Measurements from ENCODE around the gene C1orf35. TPM values are rescaled to one million over a fixed set of nuclear protein-coding genes. Genes with fewer than 3 reads are reported as not detected.

Gene C1orf35
- total RNA-seq, 1 experiment from 2014 or later: 31.0 TPM

DNA sequence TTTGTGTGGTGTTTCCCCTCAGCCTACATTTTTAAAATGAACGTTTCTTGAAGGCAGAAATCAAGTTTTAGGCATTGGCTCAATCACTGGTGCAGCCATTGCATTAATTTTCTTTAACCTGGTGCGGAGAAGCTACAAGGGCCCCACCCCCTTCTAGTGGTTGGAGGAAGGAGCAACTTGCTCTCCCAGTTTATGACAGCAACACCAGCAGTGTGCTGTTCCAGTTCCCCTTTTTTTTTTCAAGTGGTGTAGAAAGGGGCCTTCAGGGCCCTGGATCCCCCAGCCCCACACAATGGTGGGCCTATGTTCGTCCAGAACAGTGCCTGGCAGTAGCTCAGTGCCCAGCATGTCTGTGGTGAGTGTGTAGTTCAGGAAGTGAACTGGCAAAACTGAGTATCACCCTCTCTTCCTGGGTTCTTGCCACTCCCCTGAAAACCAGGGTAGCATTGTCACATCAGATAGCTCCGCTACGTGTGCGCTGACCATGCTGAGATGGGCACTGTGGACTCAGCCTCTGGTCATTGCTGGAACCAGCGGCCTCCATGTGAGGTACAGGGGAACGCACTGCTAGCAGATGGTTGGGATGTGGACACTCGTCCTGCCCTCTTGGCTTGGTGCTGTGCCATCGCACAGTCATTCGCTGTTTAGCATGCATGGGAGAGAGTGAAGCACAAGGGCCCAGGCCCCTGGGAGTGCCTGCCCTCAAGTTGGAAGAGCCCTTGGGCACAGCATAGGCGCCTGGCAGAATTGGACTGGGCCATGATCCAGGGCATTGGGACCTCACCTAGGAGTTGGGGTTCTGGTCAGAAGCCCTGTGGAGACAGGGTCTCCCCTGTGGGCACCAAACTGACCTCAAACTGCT is 13.4 kb downstream of the C1orf35 start:
- H2BK120ac ChIP-seq (ENCODE audit: low read depth, low read length, poor library complexity, severe bottlenecking): no peak overlapping the region
- H3K56ac ChIP-seq (ENCODE audit: insufficient read length, low read depth, low read length): no peak overlapping the region
- peaks cover 5% of the 10 kb centered on the region for H4K20me1 ChIP-seq (ENCODE audit: control insufficient read depth, insufficient read depth, insufficient read length)
- H3K79me2 ChIP-seq (ENCODE audit: insufficient read depth, low read length): peaks cover 95% of the 10 kb centered on the region
- H3K4me3 Mint-ChIP-seq: no peak overlapping the region
- peaks cover 22% of the 10 kb centered on the region for H3K79me1 ChIP-seq (ENCODE audit: insufficient read depth, low read depth, low read length, poor library complexity, severe bottlenecking)
- H3K14ac ChIP-seq (ENCODE audit: insufficient read depth, low read length): no peak overlapping the region
- H3K23me2 ChIP-seq (ENCODE audit: insufficient read length, low read depth, low read length, poor library complexity, severe bottlenecking): no peaks in the 10 kb centered on the region
- H3K27ac ChIP-seq (ENCODE audit: insufficient read length, low read depth, low read length): no peak overlapping the region
- H3K4me2 ChIP-seq (ENCODE audit: insufficient read depth, insufficient read length, low read length): no peak overlapping the region
- H3K9me3 ChIP-seq (ENCODE audit: control insufficient read depth, low read depth, low read length): no peaks in the 10 kb centered on the region
- no peak overlapping the region for H4K91ac ChIP-seq (ENCODE audit: insufficient read length, low read depth, low read length)
- no peak overlapping the region for H2BK12ac ChIP-seq (ENCODE audit: insufficient read length, low read depth, low read length)
- no peaks in the 10 kb centered on the region for H3K4me1 ChIP-seq (ENCODE audit: insufficient read depth, low read length)
- no peak for TF ChIP-seq CTCF (conservative IDR thresholded peaks at IDR 0.05)
- peak overlapping the region; percentile 20 for H3K9ac ChIP-seq (ENCODE audit: extremely low read depth, insufficient read length, low read length)
- H2BK5ac ChIP-seq (ENCODE audit: insufficient read length, low read length): no peak overlapping the region
- no peak overlapping the region for H3T11ph ChIP-seq (ENCODE audit: low read length)
- peaks cover 28 to 35% of the 10 kb centered on the region in 2 experiments for H3K4me1 Mint-ChIP-seq
- no CpG with 5 or more reads among the region's 12 CpGs for WGBS (ENCODE audit: extremely low coverage, insufficient read length, low lambda C conversion rate)
- no peaks in the 10 kb centered on the region for H3K27me3 Mint-ChIP-seq (ENCODE audit: low read depth)
- H3K4ac ChIP-seq (ENCODE audit: low read depth, low read length): no peak overlapping the region
- no peak overlapping the region for H3K23ac ChIP-seq (ENCODE audit: insufficient read length, low read depth, low read length)
- H3K36me3 Mint-ChIP-seq (ENCODE audit: insufficient read depth in 1 of 3, low read depth in 3 of 3): peaks cover 27 to 35% (median 30%) of the 10 kb centered on the region in 3 experiments
- peaks cover 7% of the 10 kb centered on the region in 2 experiments for H3K9me3 Mint-ChIP-seq
- no peak overlapping the region for H2AK5ac ChIP-seq (ENCODE audit: insufficient read length, low read length)
- H3K27me3 ChIP-seq (ENCODE audit: insufficient read depth, low read length): no peaks in the 10 kb centered on the region
- no peak overlapping the region for H3K18ac ChIP-seq (ENCODE audit: insufficient read length, low read depth, low read length)
- H4K5ac ChIP-seq (ENCODE audit: insufficient read length, low read depth, low read length): no peak overlapping the region
- peak overlapping the region in 1 of 3 experiments; percentile 73; a peak in 2 of 7 replicates for H3K27ac Mint-ChIP-seq
- no peak overlapping the region for H2BK20ac ChIP-seq (ENCODE audit: low read depth, low read length, poor library complexity, severe bottlenecking)
- H2BK15ac ChIP-seq (ENCODE audit: low read depth, low read length): no peak overlapping the region
- no peak for DNase-seq
- no peak overlapping the region for H2AFZ ChIP-seq (ENCODE audit: low read length)
- no peak overlapping the region for H4K8ac ChIP-seq (replicated peaks; ENCODE audit: insufficient read length, low read depth, low read length)
